ENCODE measurements around the gene SULT1C3. TPM values are rescaled to one million over a fixed set of nuclear protein-coding genes. Genes with fewer than 3 reads are reported as not detected.

Gene SULT1C3
- total and polyA plus RNA-seq, 4 donors, result not detected

DNA sequence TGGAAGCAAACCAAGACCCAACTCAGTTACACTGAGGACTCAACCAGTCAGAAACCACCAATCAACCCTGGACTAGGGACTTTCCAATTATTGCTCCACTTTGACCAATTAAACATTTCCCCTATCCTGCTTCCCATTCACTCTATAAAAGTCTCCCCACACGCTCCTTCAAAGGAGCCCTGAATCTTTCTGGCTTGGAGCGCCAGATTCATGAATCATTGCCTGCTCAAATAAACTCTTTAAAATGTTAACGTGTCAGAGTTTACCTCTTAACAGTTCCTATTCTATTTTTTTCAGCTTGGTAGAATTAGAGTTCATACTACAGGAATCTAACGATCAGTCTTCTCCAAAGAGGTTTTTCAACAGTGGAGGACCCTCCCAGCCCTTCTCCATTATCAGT, 28.2 kb downstream of the SULT1C3 start:
- no peaks in the 10 kb centered on the region for H3K27me3 ChIP-seq (ENCODE audit: control insufficient read depth in 4 of 4, insufficient read depth in 4 of 4, low read length in 3 of 4)
- H3K9ac ChIP-seq (ENCODE audit: low read depth in 1 of 2, low read length in 2 of 2), result no peak overlapping the region
- TF ChIP-seq HNF4A (conservative IDR thresholded peaks at IDR 0.05), result no peak
- TF ChIP-seq, protein P1, sequence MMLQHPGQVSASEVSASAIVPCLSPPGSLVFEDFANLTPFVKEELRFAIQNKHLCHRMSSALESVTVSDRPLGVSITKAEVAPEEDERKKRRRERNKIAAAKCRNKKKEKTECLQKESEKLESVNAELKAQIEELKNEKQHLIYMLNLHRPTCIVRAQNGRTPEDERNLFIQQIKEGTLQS (IDR thresholded peaks at IDR 0.05), result no peak
- no peak for TF ChIP-seq FOXA1 (IDR thresholded peaks at IDR 0.05)
- TF ChIP-seq, protein P2, sequence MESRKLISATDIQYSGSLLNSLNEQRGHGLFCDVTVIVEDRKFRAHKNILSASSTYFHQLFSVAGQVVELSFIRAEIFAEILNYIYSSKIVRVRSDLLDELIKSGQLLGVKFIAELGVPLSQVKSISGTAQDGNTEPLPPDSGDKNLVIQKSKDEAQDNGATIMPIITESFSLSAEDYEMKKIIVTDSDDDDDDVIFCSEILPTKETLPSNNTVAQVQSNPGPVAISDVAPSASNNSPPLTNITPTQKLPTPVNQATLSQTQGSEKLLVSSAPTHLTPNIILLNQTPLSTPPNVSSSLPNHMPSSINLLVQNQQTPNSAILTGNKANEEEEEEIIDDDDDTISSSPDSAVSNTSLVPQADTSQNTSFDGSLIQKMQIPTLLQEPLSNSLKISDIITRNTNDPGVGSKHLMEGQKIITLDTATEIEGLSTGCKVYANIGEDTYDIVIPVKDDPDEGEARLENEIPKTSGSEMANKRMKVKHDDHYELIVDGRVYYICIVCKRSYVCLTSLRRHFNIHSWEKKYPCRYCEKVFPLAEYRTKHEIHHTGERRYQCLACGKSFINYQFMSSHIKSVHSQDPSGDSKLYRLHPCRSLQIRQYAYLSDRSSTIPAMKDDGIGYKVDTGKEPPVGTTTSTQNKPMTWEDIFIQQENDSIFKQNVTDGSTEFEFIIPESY (IDR thresholded peaks at IDR 0.05), result no peak
- no peak for TF ChIP-seq TAF1 (conservative IDR thresholded peaks at IDR 0.05)
- TF ChIP-seq JUND (IDR thresholded peaks at IDR 0.05), result no peak
- TF ChIP-seq FOXA2 (IDR thresholded peaks at IDR 0.05), result no peak
- no peak for TF ChIP-seq RAD21 (IDR thresholded peaks at IDR 0.05)
- TF ChIP-seq, protein P3, sequence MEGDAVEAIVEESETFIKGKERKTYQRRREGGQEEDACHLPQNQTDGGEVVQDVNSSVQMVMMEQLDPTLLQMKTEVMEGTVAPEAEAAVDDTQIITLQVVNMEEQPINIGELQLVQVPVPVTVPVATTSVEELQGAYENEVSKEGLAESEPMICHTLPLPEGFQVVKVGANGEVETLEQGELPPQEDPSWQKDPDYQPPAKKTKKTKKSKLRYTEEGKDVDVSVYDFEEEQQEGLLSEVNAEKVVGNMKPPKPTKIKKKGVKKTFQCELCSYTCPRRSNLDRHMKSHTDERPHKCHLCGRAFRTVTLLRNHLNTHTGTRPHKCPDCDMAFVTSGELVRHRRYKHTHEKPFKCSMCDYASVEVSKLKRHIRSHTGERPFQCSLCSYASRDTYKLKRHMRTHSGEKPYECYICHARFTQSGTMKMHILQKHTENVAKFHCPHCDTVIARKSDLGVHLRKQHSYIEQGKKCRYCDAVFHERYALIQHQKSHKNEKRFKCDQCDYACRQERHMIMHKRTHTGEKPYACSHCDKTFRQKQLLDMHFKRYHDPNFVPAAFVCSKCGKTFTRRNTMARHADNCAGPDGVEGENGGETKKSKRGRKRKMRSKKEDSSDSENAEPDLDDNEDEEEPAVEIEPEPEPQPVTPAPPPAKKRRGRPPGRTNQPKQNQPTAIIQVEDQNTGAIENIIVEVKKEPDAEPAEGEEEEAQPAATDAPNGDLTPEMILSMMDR (IDR thresholded peaks at IDR 0.05; ENCODE audit: low read depth, low read length, missing input control), result no peak
- TF ChIP-seq, protein P4, sequence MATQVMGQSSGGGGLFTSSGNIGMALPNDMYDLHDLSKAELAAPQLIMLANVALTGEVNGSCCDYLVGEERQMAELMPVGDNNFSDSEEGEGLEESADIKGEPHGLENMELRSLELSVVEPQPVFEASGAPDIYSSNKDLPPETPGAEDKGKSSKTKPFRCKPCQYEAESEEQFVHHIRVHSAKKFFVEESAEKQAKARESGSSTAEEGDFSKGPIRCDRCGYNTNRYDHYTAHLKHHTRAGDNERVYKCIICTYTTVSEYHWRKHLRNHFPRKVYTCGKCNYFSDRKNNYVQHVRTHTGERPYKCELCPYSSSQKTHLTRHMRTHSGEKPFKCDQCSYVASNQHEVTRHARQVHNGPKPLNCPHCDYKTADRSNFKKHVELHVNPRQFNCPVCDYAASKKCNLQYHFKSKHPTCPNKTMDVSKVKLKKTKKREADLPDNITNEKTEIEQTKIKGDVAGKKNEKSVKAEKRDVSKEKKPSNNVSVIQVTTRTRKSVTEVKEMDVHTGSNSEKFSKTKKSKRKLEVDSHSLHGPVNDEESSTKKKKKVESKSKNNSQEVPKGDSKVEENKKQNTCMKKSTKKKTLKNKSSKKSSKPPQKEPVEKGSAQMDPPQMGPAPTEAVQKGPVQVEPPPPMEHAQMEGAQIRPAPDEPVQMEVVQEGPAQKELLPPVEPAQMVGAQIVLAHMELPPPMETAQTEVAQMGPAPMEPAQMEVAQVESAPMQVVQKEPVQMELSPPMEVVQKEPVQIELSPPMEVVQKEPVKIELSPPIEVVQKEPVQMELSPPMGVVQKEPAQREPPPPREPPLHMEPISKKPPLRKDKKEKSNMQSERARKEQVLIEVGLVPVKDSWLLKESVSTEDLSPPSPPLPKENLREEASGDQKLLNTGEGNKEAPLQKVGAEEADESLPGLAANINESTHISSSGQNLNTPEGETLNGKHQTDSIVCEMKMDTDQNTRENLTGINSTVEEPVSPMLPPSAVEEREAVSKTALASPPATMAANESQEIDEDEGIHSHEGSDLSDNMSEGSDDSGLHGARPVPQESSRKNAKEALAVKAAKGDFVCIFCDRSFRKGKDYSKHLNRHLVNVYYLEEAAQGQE (IDR thresholded peaks at IDR 0.05), result no peak
- no peaks in the 10 kb centered on the region for H3K36me3 ChIP-seq (ENCODE audit: control insufficient read depth in 4 of 4, insufficient read depth in 3 of 4, low read depth in 1 of 4, low read length in 3 of 4)
- no peak overlapping the region for H3K4me3 ChIP-seq (ENCODE audit: low read depth in 1 of 3, low read length in 3 of 3)
- H3K9me3 ChIP-seq (ENCODE audit: control insufficient read depth in 4 of 4, low read length in 3 of 4), result no peaks in the 10 kb centered on the region
- no peak for DNase-seq (ENCODE audit: low spot score)
- WGBS, result 81% methylated on average over 4 of the region's 4 CpGs
- H3K27ac ChIP-seq (ENCODE audit: low read depth in 1 of 2, low read length in 2 of 2), result no peak overlapping the region
- H3K4me1 ChIP-seq (ENCODE audit: control insufficient read depth in 4 of 4, insufficient read depth in 4 of 4, low read length in 3 of 4), result peaks cover 0 to 8% (median 4%) of the 10 kb centered on the region in 4 donors

DNA sequence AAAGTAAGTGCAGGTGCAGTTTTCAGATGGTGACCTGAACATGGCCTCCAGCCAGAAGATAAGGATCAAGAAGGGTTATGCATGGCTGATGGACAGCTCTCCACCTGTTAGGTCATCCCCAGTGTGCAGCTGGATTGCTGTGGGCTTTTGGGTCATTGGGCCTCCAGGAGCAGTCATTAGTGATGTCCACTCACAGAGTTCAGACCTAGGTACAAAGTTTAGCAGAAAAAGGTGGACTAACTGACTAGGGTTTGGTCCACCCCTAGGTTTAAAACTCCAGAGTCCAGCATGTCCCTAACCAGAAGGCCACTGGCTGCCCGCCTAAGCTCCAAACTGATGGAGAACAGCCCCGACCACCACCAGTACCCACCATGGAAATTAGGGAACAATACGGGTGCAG, 30.6 kb downstream of the SULT1C3 start:
- no peaks in the 10 kb centered on the region for H3K9me3 ChIP-seq (ENCODE audit: control insufficient read depth in 4 of 4, low read length in 3 of 4)
- H3K27ac ChIP-seq (ENCODE audit: low read depth in 1 of 2, low read length in 2 of 2), result peak overlapping the region in 1 of 2 donors; percentile 25
- no peak overlapping the region for H3K9ac ChIP-seq (ENCODE audit: low read depth in 1 of 2, low read length in 2 of 2)
- DNase-seq (ENCODE audit: low spot score), result no peak
- H3K4me3 ChIP-seq (ENCODE audit: low read depth in 1 of 3, low read length in 3 of 3), result no peak overlapping the region
- 98% methylated on average over 3 of the region's 3 CpGs for WGBS
- H3K27me3 ChIP-seq (ENCODE audit: control insufficient read depth in 4 of 4, insufficient read depth in 4 of 4, low read length in 3 of 4), result no peaks in the 10 kb centered on the region
- H3K4me1 ChIP-seq (ENCODE audit: control insufficient read depth in 4 of 4, insufficient read depth in 4 of 4, low read length in 3 of 4), result peaks cover 0 to 8% (median 4%) of the 10 kb centered on the region in 4 donors
- H3K36me3 ChIP-seq (ENCODE audit: control insufficient read depth in 4 of 4, insufficient read depth in 3 of 4, low read depth in 1 of 4, low read length in 3 of 4), result no peaks in the 10 kb centered on the region
- TF ChIP-seq GABPA (IDR thresholded peaks at IDR 0.05 in 1 of 2, conservative IDR thresholded peaks at IDR 0.05 in 1 of 2) (no peak), NR2F2 (IDR thresholded peaks at IDR 0.05) (no peak), FOXA1 (IDR thresholded peaks at IDR 0.05) (no peak), HNF4A (conservative IDR thresholded peaks at IDR 0.05) (no peak), FOXA2 (IDR thresholded peaks at IDR 0.05) (no peak), HNF4G (IDR thresholded peaks at IDR 0.05) (no peak), RAD21 (IDR thresholded peaks at IDR 0.05) (no peak), RXRA (IDR thresholded peaks at IDR 0.05) (no peak), YY1 (IDR thresholded peaks at IDR 0.05) (no peak)
- TF ChIP-seq, protein P1 (IDR thresholded peaks at IDR 0.05), result no peak
- TF ChIP-seq, protein P3 (IDR thresholded peaks at IDR 0.05; ENCODE audit: low read depth, low read length, missing input control), result no peak
- TF ChIP-seq, protein P4 (IDR thresholded peaks at IDR 0.05), result no peak

Measured in liver (tissue), 9 donors.